SK-N-SH (cell line): ENCODE data around the gene STYXL1. TPM values are rescaled to one million over a fixed set of nuclear protein-coding genes. Genes with fewer than 3 reads are reported as not detected.

Experiments used
- CTCF ChIA-PET: fragments of 300-600, 350-600 bp; formaldehyde crosslinking; extraction: SDS; loops from one replicate; lab custom pipeline; 2021; lab: Yijun Ruan, JAX
- POLR2A ChIA-PET: fragments of 350-600 bp; sonication (Branson Sonifier 250); formaldehyde crosslinking; extraction: SDS; loops from one replicate; lab custom pipeline; 2020; ENCODE audit warnings: antibody characterized with exemption, inconsistent platforms; lab: Yijun Ruan, JAX
- DNase-seq: peaks from one replicate; pipeline ENCODE4 v3.0.0; 2012
- H2AFZ ChIP-seq: fragments of 200-600 bp; sonication (generic); 2 replicates; pipeline ENCODE4 v1.8.1; 2016; ENCODE audit warnings: antibody characterized with exemption, mild to moderate bottlenecking, low read depth
- H3F3A ChIP-seq: fragments of 200-600 bp; sonication (generic); replicated peaks from 2 replicates; pipeline ENCODE3; 2016; ENCODE audit warnings: antibody characterized with exemption, mild to moderate bottlenecking; ENCODE audit not compliant: insufficient read depth
- H3K27ac ChIP-seq, 2 experiments: fragments of 200-500 bp in 1 of 2; fragments of 200-600 bp in 1 of 2; sonication (Bioruptor generic) in 1 of 2; sonication (generic), shearing (Covaris generic) in 1 of 2; 2 replicates each; pipeline versions ENCODE4 v1.5.1 to v1.6.1; 2014 to 2016; ENCODE audit warnings: low read depth in 2 of 2, inconsistent platforms in 1 of 2, low read length in 1 of 2, mild to moderate bottlenecking in 1 of 2, mixed read lengths in 1 of 2
- H3K27me3 ChIP-seq: fragments of 200-600 bp; sonication (generic), shearing (Covaris generic); 2 replicates; pipeline ENCODE4 v1.6.1; 2016; ENCODE audit warnings: mixed run types; ENCODE audit not compliant: insufficient read depth
- H3K36me3 ChIP-seq, 2 experiments: fragments of 200-500 bp in 1 of 2; fragments of 200-600 bp in 1 of 2; sonication (Bioruptor generic) in 1 of 2; sonication (generic) in 1 of 2; replicated peaks in 1 of 2; 2 replicates each; pipeline versions ENCODE3 to v1.5.1; 2014 to 2016; ENCODE audit warnings: low read length in 1 of 2, mild to moderate bottlenecking in 1 of 2; ENCODE audit not compliant: insufficient read depth in 2 of 2, control insufficient read depth in 1 of 2
- H3K4me1 ChIP-seq, 2 experiments: fragments of 200-500 bp in 1 of 2; fragments of 200-600 bp in 1 of 2; sonication (Bioruptor generic) in 1 of 2; sonication (generic), shearing (Covaris generic) in 1 of 2; 2 replicates each; pipeline versions ENCODE4 v1.5.1 to v1.6.1; 2014 to 2016; ENCODE audit warnings: low read depth in 1 of 2, low read length in 1 of 2, mixed run types in 1 of 2; ENCODE audit not compliant: insufficient read depth in 2 of 2, control insufficient read depth in 1 of 2
- H3K4me2 ChIP-seq: fragments of 200-600 bp; sonication (generic), shearing (Covaris generic); 2 replicates; pipeline ENCODE4 v1.6.1; 2017; ENCODE audit warnings: mixed run types
- H3K4me3 ChIP-seq, 2 experiments: fragments of 200-500 bp in 1 of 2; fragments of 200-600 bp in 1 of 2; sonication (Bioruptor generic) in 1 of 2; sonication (generic), shearing (Covaris generic) in 1 of 2; 2 replicates each; pipeline versions ENCODE4 v1.5.1 to v1.8.1; 2014 to 2016; ENCODE audit warnings: low read depth in 2 of 2, inconsistent platforms in 1 of 2, low read length in 1 of 2, mild to moderate bottlenecking in 1 of 2, mixed read lengths in 1 of 2, moderate library complexity in 1 of 2
- H3K79me2 ChIP-seq: fragments of 200-600 bp; sonication (generic); 2 replicates; pipeline ENCODE4 v1.8.1; 2017; ENCODE audit warnings: mild to moderate bottlenecking; ENCODE audit not compliant: insufficient read depth
- H3K9ac ChIP-seq: fragments of 200-600 bp; sonication (generic); 2 replicates; pipeline ENCODE4 v1.6.1; 2017; ENCODE audit warnings: mixed run types
- H3K9me2 ChIP-seq: fragments of 200-600 bp; sonication (generic); 2 replicates; pipeline ENCODE4 v1.6.1; 2017; ENCODE audit warnings: mixed run types
- H3K9me3 ChIP-seq: fragments of 200-600 bp; sonication (generic); 2 replicates; pipeline ENCODE4 v1.6.1; 2017; ENCODE audit warnings: mixed run types, mild to moderate bottlenecking, moderate library complexity
- H4K20me1 ChIP-seq: fragments of 200-600 bp; sonication (generic); 2 replicates; pipeline ENCODE4 v1.6.1; 2017; ENCODE audit warnings: mild to moderate bottlenecking, mixed run types; ENCODE audit not compliant: insufficient read depth
- ELF1 ChIP-seq: IDR thresholded peaks from 2 replicates; pipeline ENCODE4 v1.4.0; 2012
- FOSL2 ChIP-seq: IDR thresholded peaks from 2 replicates; pipeline ENCODE4 v1.4.0; 2012; ENCODE audit warnings: low read depth, mild to moderate bottlenecking, moderate library complexity, borderline replicate concordance
- MEF2A ChIP-seq: IDR thresholded peaks from 2 replicates; pipeline ENCODE4 v1.4.0; 2012; ENCODE audit warnings: low read depth, borderline replicate concordance
- NFIC ChIP-seq: IDR thresholded peaks from 2 replicates; pipeline ENCODE4 v1.4.0; 2012; ENCODE audit warnings: borderline replicate concordance
- RAD21 ChIP-seq: IDR thresholded peaks from 2 replicates; pipeline ENCODE4 v1.6.1; 2012; ENCODE audit warnings: mild to moderate bottlenecking, low read length
- RXRA ChIP-seq: IDR thresholded peaks from 2 replicates; pipeline ENCODE4 v1.4.0; 2012; ENCODE audit warnings: low read depth, mild to moderate bottlenecking, borderline replicate concordance
- TEAD4 ChIP-seq: IDR thresholded peaks from 2 replicates; pipeline ENCODE4 v1.4.0; 2012; ENCODE audit warnings: mild to moderate bottlenecking, borderline replicate concordance; ENCODE audit not compliant: insufficient read depth
- WGBS: methylation state at CpG from one replicate; pipeline ENCODE4 v1.1.6; 2017; ENCODE audit warnings: low lambda C conversion rate; 5-methylcytosine and 5-hydroxymethylcytosine counted together
- polyA plus RNA-seq, 3 experiments: library from polyadenylated mRNA; depleted of rRNA; stranded (reverse); fragments of >200 nt; gene quantifications; 2 replicates each; pipeline ENCODE4 v1.2.3, GENCODE V29; 2012
- TF ChIP-seq, protein P1 (sequence below): IDR thresholded peaks from 2 replicates; pipeline ENCODE4; 2012
- TF ChIP-seq, protein P2 (sequence below): fragments of 150-350 bp; IDR thresholded peaks from 2 replicates; pipeline ENCODE4 v1.6.1; 2016; ENCODE audit warnings: mild to moderate bottlenecking, low read depth, low read length
- TF ChIP-seq, protein P3 (sequence below): fragments of 200-600 bp; sonication (generic); IDR thresholded peaks from 2 replicates; pipeline ENCODE4 v1.6.1; 2017; ENCODE audit warnings: antibody characterized with exemption, mild to moderate bottlenecking, moderate library complexity

Gene STYXL1
- polyA plus RNA-seq, 1 of the 3 experiments (the other 2 are of a cell fraction), result 86.6 TPM

DNA sequence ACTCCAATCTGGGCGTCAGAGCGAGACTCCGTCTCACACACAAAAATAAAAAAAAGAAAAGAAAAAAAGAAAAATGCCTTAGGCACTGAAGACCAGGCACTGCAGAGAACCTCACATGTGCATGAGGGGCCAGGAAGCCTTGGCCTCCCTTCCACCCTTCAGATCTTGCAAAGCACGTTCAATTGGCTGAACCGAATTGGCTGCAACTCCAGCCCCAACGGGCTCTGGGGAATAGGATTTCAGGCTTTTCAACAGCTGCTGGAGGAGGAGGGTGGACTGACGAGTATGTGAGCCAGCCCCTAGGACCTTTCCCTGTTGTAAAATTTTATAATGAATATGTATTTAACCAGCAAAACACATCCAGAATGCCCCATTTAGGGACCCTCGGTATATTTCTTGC, 70.1 kb downstream of the STYXL1 start:
- no peak overlapping the region for H3K27ac ChIP-seq
- no peaks in the 10 kb centered on the region; a peak in 1 of 4 replicates for H3K4me1 ChIP-seq
- TF ChIP-seq, protein P1, sequence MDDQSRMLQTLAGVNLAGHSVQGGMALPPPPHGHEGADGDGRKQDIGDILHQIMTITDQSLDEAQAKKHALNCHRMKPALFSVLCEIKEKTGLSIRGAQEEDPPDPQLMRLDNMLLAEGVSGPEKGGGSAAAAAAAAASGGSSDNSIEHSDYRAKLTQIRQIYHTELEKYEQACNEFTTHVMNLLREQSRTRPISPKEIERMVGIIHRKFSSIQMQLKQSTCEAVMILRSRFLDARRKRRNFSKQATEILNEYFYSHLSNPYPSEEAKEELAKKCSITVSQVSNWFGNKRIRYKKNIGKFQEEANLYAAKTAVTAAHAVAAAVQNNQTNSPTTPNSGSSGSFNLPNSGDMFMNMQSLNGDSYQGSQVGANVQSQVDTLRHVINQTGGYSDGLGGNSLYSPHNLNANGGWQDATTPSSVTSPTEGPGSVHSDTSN, result no peak
- TF ChIP-seq MEF2A (no peak), NFIC (no peak), TEAD4 (no peak), RXRA (no peak), FOSL2 (no peak), RAD21 (no peak)
- TF ChIP-seq, protein P2, sequence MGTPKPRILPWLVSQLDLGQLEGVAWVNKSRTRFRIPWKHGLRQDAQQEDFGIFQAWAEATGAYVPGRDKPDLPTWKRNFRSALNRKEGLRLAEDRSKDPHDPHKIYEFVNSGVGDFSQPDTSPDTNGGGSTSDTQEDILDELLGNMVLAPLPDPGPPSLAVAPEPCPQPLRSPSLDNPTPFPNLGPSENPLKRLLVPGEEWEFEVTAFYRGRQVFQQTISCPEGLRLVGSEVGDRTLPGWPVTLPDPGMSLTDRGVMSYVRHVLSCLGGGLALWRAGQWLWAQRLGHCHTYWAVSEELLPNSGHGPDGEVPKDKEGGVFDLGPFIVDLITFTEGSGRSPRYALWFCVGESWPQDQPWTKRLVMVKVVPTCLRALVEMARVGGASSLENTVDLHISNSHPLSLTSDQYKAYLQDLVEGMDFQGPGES, result no peak
- TF ChIP-seq, all 33 proteins: peak for 0
- H3K4me2 ChIP-seq, result no peak overlapping the region
- H2AFZ ChIP-seq, result no peak overlapping the region
- H3K9ac ChIP-seq, result no peak overlapping the region
- 92% methylated on average over 8 of the region's 8 CpGs for WGBS
- no peaks in the 10 kb centered on the region for H3K9me2 ChIP-seq
- no peaks in the 10 kb centered on the region for H3K9me3 ChIP-seq
- no peaks in the 10 kb centered on the region for H3K27me3 ChIP-seq
- ChIA-PET POLR2A (no interaction called here), CTCF (interaction anchor here (1.1 to 1.7 kb wide), 2 partner anchors 103 to 111 kb away, joined by 3 to 4 read pairs; no protein-coding TSS in a partner anchor)
- H4K20me1 ChIP-seq, result no peaks in the 10 kb centered on the region
- no peaks in the 10 kb centered on the region for H3K79me2 ChIP-seq
- no peaks in the 10 kb centered on the region for H3F3A ChIP-seq
- H3K36me3 ChIP-seq, result peaks cover 22 to 26% of the 10 kb centered on the region in 2 experiments
- peak; percentile 30 for DNase-seq
- no peak overlapping the region for H3K4me3 ChIP-seq

DNA sequence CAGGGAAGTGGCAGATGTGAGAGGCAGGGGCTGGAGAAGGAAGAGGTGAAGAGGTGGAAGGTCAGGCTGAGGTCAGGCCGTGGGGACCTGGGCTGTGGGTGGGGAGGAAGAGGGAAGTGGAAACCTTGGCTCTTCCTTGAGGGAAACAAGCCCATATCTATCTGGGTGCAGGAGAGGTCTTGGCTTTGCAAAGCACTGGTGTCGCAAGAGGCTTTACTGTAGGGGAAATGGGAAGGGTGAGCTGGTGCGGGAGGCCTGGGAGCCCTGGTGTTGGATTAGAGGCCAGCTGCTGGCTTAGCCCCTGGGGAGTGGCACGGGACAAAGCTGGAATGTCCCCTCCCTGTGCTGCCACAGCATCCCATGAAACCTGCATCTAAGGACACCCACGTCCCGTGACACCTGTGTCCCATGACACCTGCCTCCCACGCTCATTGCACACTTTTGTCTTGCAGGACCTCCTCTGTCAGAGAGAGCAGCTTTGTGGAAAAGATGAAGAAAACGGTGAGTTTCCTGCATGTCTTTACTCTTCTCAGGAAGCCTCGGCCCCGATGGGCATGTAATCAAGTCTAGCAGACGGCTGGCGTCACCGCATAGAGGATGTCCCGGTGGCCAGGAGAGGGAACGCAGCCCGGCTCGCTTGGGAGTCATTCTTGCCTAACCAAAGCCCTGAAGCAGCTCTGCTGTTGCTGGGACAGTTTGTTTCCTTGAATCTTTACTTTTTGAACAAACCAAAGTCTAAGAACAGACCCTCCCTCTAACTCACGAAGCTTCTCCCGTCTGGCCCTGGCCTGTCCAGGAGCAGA, 75.6 kb downstream of the STYXL1 start:
- Histone ChIP-seq H3K27ac (no peak overlapping the region), H3K4me3 (no peak overlapping the region), H3K4me2 (no peak overlapping the region), H2AFZ (no peak overlapping the region), H3K4me1 (peaks cover 0 to 20% of the 10 kb centered on the region in 2 experiments; a peak in 1 of 4 replicates), H4K20me1 (no peaks in the 10 kb centered on the region), H3K9ac (no peak overlapping the region), H3K79me2 (no peaks in the 10 kb centered on the region), H3K9me2 (no peaks in the 10 kb centered on the region), H3F3A (no peaks in the 10 kb centered on the region), H3K9me3 (no peaks in the 10 kb centered on the region), H3K27me3 (no peaks in the 10 kb centered on the region), H3K36me3 (peaks cover 3 to 8% of the 10 kb centered on the region in 2 experiments)
- POLR2A ChIA-PET, result no interaction called here
- WGBS, result 92% methylated on average over 19 of the region's 19 CpGs
- DNase-seq, result peak; percentile 61
- no peak for TF ChIP-seq ELF1
- TF ChIP-seq, protein P3, sequence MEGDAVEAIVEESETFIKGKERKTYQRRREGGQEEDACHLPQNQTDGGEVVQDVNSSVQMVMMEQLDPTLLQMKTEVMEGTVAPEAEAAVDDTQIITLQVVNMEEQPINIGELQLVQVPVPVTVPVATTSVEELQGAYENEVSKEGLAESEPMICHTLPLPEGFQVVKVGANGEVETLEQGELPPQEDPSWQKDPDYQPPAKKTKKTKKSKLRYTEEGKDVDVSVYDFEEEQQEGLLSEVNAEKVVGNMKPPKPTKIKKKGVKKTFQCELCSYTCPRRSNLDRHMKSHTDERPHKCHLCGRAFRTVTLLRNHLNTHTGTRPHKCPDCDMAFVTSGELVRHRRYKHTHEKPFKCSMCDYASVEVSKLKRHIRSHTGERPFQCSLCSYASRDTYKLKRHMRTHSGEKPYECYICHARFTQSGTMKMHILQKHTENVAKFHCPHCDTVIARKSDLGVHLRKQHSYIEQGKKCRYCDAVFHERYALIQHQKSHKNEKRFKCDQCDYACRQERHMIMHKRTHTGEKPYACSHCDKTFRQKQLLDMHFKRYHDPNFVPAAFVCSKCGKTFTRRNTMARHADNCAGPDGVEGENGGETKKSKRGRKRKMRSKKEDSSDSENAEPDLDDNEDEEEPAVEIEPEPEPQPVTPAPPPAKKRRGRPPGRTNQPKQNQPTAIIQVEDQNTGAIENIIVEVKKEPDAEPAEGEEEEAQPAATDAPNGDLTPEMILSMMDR, result peak; percentile 30; the same call in 1 of the 2 replicates
- CTCF ChIA-PET, result interaction anchor here (0.8 to 2.6 kb wide), 8 partner anchors 8 to 106 kb away, joined by 3 to 9 read pairs (median 5); no protein-coding TSS in a partner anchor
